Uterus (tissue), 2 donors: ENCODE data around the gene YPEL5.

Experiments used
- CTCF ChIP-seq, 4 experiments: fragments of 200-600 bp in 2 of 4; fragments of 450-650 bp in 2 of 4; sonication (generic) in 2 of 4; IDR thresholded peaks; one replicate each; pipeline ENCODE4 v1.5.1; 2016 to 2019; ENCODE audit warnings: antibody characterized with exemption in 4 of 4, mild to moderate bottlenecking in 2 of 4, moderate library complexity in 1 of 4
- POLR2A ChIP-seq, 2 donors: fragments of 450-650 bp; IDR thresholded peaks; one replicate each; pipeline ENCODE4 v1.6.1; 2016; ENCODE audit warnings: antibody characterized with exemption in 2 of 2, mild to moderate bottlenecking in 1 of 2, moderate library complexity in 1 of 2

- no peak for TF ChIP-seq CTCF (IDR thresholded peaks at IDR 0.05)
- no peak for TF ChIP-seq POLR2A (IDR thresholded peaks at IDR 0.05)
Observed at GRCh38 chr2:30152385-30152784, 5.6 kb downstream of the YPEL5 start.
